ENCODE results near the gene DISP3. TPM values are rescaled to one million over a fixed set of nuclear protein-coding genes. Genes with fewer than 3 reads are reported as not detected.

The DISP3 gene
- total and polyA plus RNA-seq, 2 of the 4 experiments (the other 2 are of a cell fraction), result 0.05 TPM; not detected in 1

GRCh38 chr1:11566042-11566850 lies 87.3 kb downstream of the DISP3 start:
- BruUV-seq (replicated peaks), result no TSS peak
- in situ Hi-C loops (cut with MboI; ENCODE audit: low sequenced_read_pairs), result no loop called here
- H3K4me3 ChIP-seq (ENCODE audit: insufficient read depth, low read depth, low read length), result no peak overlapping the region
- CTCF ChIA-PET, result no interaction called here
- H3K4ac ChIP-seq (ENCODE audit: low read depth, low read length), result no peak overlapping the region
- no peaks in the 10 kb centered on the region for H3K9me1 ChIP-seq (ENCODE audit: insufficient read depth, low read length)
- ATAC-seq (ENCODE audit: low read depth) (no peak), DNase-seq (no peak)
- H3K23ac ChIP-seq (ENCODE audit: low read depth, low read length), result no peak overlapping the region
- H3K9ac ChIP-seq (ENCODE audit: low read depth, low read length), result no peak overlapping the region
- no peak overlapping the region for H3K4me2 ChIP-seq (ENCODE audit: low read depth, low read length)
- no peak overlapping the region for H4K5ac ChIP-seq (ENCODE audit: low read depth, low read length)
- 0% methylated on average over 2 of the region's 16 CpGs; no CpG with 5 or more reads in 1 of the 2 experiments for WGBS, 2 experiments (ENCODE audit: extremely low coverage in 2 of 2, insufficient read length in 1 of 2)
- no peak overlapping the region for H3K27ac ChIP-seq (ENCODE audit: insufficient read depth, low read length)
- no peak overlapping the region for H2BK15ac ChIP-seq (ENCODE audit: low read depth, low read length)
- H2AK9ac ChIP-seq (replicated peaks; ENCODE audit: low read depth, low read length, poor library complexity), result no peak overlapping the region
- H3K18ac ChIP-seq (ENCODE audit: low read depth, low read length), result no peak overlapping the region
- no peak overlapping the region for H2AK5ac ChIP-seq (ENCODE audit: low read depth, low read length)
- H2BK20ac ChIP-seq (ENCODE audit: low read depth, low read length), result no peak overlapping the region
- intact Hi-C loops (cut with micrococcal nuclease), result no loop called here
- no peak overlapping the region for H3K14ac ChIP-seq (replicated peaks; ENCODE audit: low read depth, low read length)
- no peak for TF ChIP-seq CHD1 (IDR thresholded peaks at IDR 0.05; ENCODE audit: low read depth, low read length)
- TF ChIP-seq FOS (IDR thresholded peaks at IDR 0.05; ENCODE audit: low read depth, low read length), result no peak
- TF ChIP-seq MAFK (IDR thresholded peaks at IDR 0.05; ENCODE audit: low read depth, low read length), result no peak
- no peak for TF ChIP-seq NFE2L2 (IDR thresholded peaks at IDR 0.05; ENCODE audit: low read depth, low read length)
- no peak for TF ChIP-seq RFX5 (IDR thresholded peaks at IDR 0.05; ENCODE audit: low read depth, low read length)
- no peak for TF ChIP-seq RAD21 (IDR thresholded peaks at IDR 0.05; ENCODE audit: low read length)
- no peak for TF ChIP-seq BHLHE40 (IDR thresholded peaks at IDR 0.05; ENCODE audit: low read depth, low read length)
- TF ChIP-seq MAZ (IDR thresholded peaks at IDR 0.05; ENCODE audit: borderline replicate concordance, low read depth, low read length), result no peak
- no peak for TF ChIP-seq ELK1 (IDR thresholded peaks at IDR 0.05; ENCODE audit: borderline replicate concordance, low read depth, low read length)
- TF ChIP-seq MXI1 (IDR thresholded peaks at IDR 0.05; ENCODE audit: borderline replicate concordance, low read depth, low read length), result no peak
- no peak for TF ChIP-seq USF2 (IDR thresholded peaks at IDR 0.05; ENCODE audit: low read depth, low read length)
- TF ChIP-seq CTCF (conservative IDR thresholded peaks at IDR 0.05; ENCODE audit: low read depth, low read length), result no peak
- TF ChIP-seq POLR2A (IDR thresholded peaks at IDR 0.05; ENCODE audit: low read depth, low read length), result no peak
- TF ChIP-seq SMC3 (IDR thresholded peaks at IDR 0.05; ENCODE audit: low read depth, low read length), result no peak
- TF ChIP-seq RCOR1 (IDR thresholded peaks at IDR 0.05; ENCODE audit: insufficient replicate concordance, low read length), result no peak
- no peak for TF ChIP-seq CEBPB (IDR thresholded peaks at IDR 0.05; ENCODE audit: low read depth, low read length)
- H3K79me1 ChIP-seq (ENCODE audit: low read depth in 1 of 2, low read length in 2 of 2), result no peaks in the 10 kb centered on the region
- no peaks in the 10 kb centered on the region for H3K4me1 ChIP-seq (ENCODE audit: control insufficient read depth, insufficient read depth, low read length)
- H4K91ac ChIP-seq (ENCODE audit: insufficient read depth, low read depth, low read length), result no peak overlapping the region
- no peak overlapping the region for H2BK5ac ChIP-seq (ENCODE audit: low read depth, low read length, poor library complexity, severe bottlenecking)
- H3K9me3 ChIP-seq (ENCODE audit: control insufficient read depth, insufficient read depth, low read length), result no peaks in the 10 kb centered on the region
- H4K8ac ChIP-seq (ENCODE audit: low read depth in 2 of 2, low read length in 2 of 2), result no peak overlapping the region
- dilution Hi-C loops (cut with HindIII; ENCODE audit: low sequenced_read_pairs, unreplicated experiment), result no loop called here
- H4K20me1 ChIP-seq (ENCODE audit: insufficient read depth, low read length), result no peaks in the 10 kb centered on the region
- POLR2A ChIA-PET (ENCODE audit: unreplicated experiment), result no interaction called here
- no peaks in the 10 kb centered on the region for H3K36me3 ChIP-seq (ENCODE audit: control insufficient read depth, insufficient read depth, low read length)
- H3K56ac ChIP-seq (ENCODE audit: extremely low read depth, insufficient read depth, low read length), result no peak overlapping the region
- H3K27me3 ChIP-seq (ENCODE audit: control insufficient read depth, insufficient read depth, low read length), result peaks cover 3% of the 10 kb centered on the region; the same call in 1 of the 2 replicates
- H2AFZ ChIP-seq (replicated peaks; ENCODE audit: low read length, poor library complexity), result no peak overlapping the region
- no peak overlapping the region for H2BK120ac ChIP-seq (ENCODE audit: low read depth, low read length)

All from IMR-90 (cell line).